HG02885 (cell line): ENCODE measurements around the gene TES.
"Not testable (repeated sequence)": the region's sequence is repeated elsewhere in the genome, so short reads cannot be mapped to it uniquely, and the experiment has no call there.

Experiments
- ATAC-seq: cut with Tn5 transposase; IDR thresholded peaks from one replicate; pipeline ENCODE4 v1.9.1; 2021; ENCODE audit warnings: mild to moderate bottlenecking; ENCODE audit not compliant: unreplicated experiment, poor library complexity

The TES gene

GRCh38 chr7:116240024-116240668 lies 29.8 kb downstream of the TES start:
- ATAC-seq: no peak

- no peak for ATAC-seq
Observed at GRCh38 chr7:116241291-116241690, 31.0 kb downstream of the TES start.

GRCh38 chr7:116242178-116242577 lies 31.8 kb downstream of the TES start:
- no peak for ATAC-seq

GRCh38 chr7:116242759-116243158 lies 32.4 kb downstream of the TES start:
- no peak for ATAC-seq

- not testable (repeated sequence) for ATAC-seq
Observed at GRCh38 chr7:116244803-116245202, 34.5 kb downstream of the TES start.

- ATAC-seq: no peak
Observed at GRCh38 chr7:116246357-116246756, 36.0 kb downstream of the TES start.

- no peak for ATAC-seq
Observed at GRCh38 chr7:116249969-116250553, 39.7 kb downstream of the TES start.

- ATAC-seq: no peak
Observed at GRCh38 chr7:116251675-116252074, 41.3 kb downstream of the TES start.

- ATAC-seq: no peak
Observed at GRCh38 chr7:116252249-116252648, 41.9 kb downstream of the TES start.

GRCh38 chr7:116257156-116257555 lies 46.8 kb downstream of the TES start:
- no peak for ATAC-seq

GRCh38 chr7:116258734-116259133 lies 48.4 kb downstream of the TES start:
- ATAC-seq: peak; percentile 49

- no peak for ATAC-seq
Observed at GRCh38 chr7:116259156-116259870, 49.0 kb downstream of the TES start.

GRCh38 chr7:116259871-116260440 lies 49.6 kb downstream of the TES start:
- ATAC-seq: no peak

GRCh38 chr7:116261904-116262303 lies 51.6 kb downstream of the TES start:
- ATAC-seq: peak; percentile 55

- ATAC-seq: no peak
Observed at GRCh38 chr7:116265881-116266280, 55.5 kb downstream of the TES start.

- ATAC-seq: no peak
Observed at GRCh38 chr7:116269466-116269865, 59.1 kb downstream of the TES start.

- ATAC-seq: no peak
Observed at GRCh38 chr7:116271161-116271913, 61.0 kb downstream of the TES start.

GRCh38 chr7:116271963-116272886 lies 61.9 kb downstream of the TES start:
- ATAC-seq: no peak

GRCh38 chr7:116273283-116273917 lies 63.1 kb downstream of the TES start:
- ATAC-seq: no peak
